Measurements from ENCODE around the gene SOCS6.

DNA sequence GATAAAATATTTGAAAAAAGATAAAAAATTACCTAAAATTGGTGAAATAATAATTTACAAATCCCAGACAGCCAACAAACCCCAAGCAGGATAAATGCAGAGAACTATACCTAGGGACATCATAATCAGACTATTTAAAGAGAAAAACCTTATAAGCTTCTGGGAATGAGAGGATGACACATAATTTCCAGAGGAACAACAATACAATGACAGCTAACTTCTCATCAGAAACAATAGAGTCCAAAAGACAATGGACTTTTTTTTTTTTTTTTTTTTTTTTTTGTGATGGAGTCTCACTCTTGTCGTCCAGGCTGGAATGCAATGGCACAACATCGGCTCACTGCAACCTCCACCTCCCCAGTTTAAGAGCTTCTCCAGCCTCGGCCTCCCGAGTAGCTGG, 65.2 kb downstream of the SOCS6 start:
- TF ChIP-seq, protein P1, sequence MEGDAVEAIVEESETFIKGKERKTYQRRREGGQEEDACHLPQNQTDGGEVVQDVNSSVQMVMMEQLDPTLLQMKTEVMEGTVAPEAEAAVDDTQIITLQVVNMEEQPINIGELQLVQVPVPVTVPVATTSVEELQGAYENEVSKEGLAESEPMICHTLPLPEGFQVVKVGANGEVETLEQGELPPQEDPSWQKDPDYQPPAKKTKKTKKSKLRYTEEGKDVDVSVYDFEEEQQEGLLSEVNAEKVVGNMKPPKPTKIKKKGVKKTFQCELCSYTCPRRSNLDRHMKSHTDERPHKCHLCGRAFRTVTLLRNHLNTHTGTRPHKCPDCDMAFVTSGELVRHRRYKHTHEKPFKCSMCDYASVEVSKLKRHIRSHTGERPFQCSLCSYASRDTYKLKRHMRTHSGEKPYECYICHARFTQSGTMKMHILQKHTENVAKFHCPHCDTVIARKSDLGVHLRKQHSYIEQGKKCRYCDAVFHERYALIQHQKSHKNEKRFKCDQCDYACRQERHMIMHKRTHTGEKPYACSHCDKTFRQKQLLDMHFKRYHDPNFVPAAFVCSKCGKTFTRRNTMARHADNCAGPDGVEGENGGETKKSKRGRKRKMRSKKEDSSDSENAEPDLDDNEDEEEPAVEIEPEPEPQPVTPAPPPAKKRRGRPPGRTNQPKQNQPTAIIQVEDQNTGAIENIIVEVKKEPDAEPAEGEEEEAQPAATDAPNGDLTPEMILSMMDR (IDR thresholded peaks at IDR 0.05) = no peak
- TF ChIP-seq EP300 (IDR thresholded peaks at IDR 0.05) (no peak), POLR2A (IDR thresholded peaks at IDR 0.05) (no peak), POLR2AphosphoS5 (IDR thresholded peaks at IDR 0.05) (no peak)
